Activated T-cell treated with anti-CD3 and anti-CD28 coated beads for 24 hours (primary cell): ENCODE data around the gene ASPG.

Experiments used
- DNase-seq: peaks from one replicate; pipeline ENCODE4 v3.0.0-alpha.2; 2020; ENCODE audit warnings: low read depth

ASPG gene

GRCh38 chr14:104085032-104085888 lies at the start of gene ASPG:
TSS of gene ASPG (plus strand) at chr14:104085700. CDS start at chr14:104085771, 71 bp downstream.
- DNase-seq: no peak

GRCh38 chr14:104036212-104036611 lies 49.3 kb upstream of the ASPG start:
- no peak for DNase-seq

GRCh38 chr14:104037074-104037473 lies 48.4 kb upstream of the ASPG start:
- no peak for DNase-seq

- DNase-seq: no peak
Measured at GRCh38 chr14:104037903-104038302, 47.6 kb upstream of the ASPG start.

GRCh38 chr14:104039214-104039613 lies 46.3 kb upstream of the ASPG start:
- no peak for DNase-seq

GRCh38 chr14:104040539-104040938 lies 45.0 kb upstream of the ASPG start:
- DNase-seq: no peak

- DNase-seq: no peak
Measured at GRCh38 chr14:104041430-104042104, 43.9 kb upstream of the ASPG start.

GRCh38 chr14:104044016-104044415 lies 41.5 kb upstream of the ASPG start:
- DNase-seq: no peak

GRCh38 chr14:104047761-104048160 lies 37.7 kb upstream of the ASPG start:
- no peak for DNase-seq

- DNase-seq: no peak
Measured at GRCh38 chr14:104048758-104049507, 36.6 kb upstream of the ASPG start.

GRCh38 chr14:104049576-104050240 lies 35.8 kb upstream of the ASPG start:
- no peak for DNase-seq

GRCh38 chr14:104051092-104051813 lies 34.2 kb upstream of the ASPG start:
- DNase-seq: no peak

GRCh38 chr14:104054222-104054905 lies 31.1 kb upstream of the ASPG start:
- no peak for DNase-seq

- DNase-seq: no peak
Measured at GRCh38 chr14:104062281-104062680, 23.2 kb upstream of the ASPG start.

GRCh38 chr14:104064003-104064402 lies 21.5 kb upstream of the ASPG start:
- no peak for DNase-seq

- no peak for DNase-seq
Measured at GRCh38 chr14:104066279-104066678, 19.2 kb upstream of the ASPG start.

- no peak for DNase-seq
Measured at GRCh38 chr14:104066719-104067295, 18.7 kb upstream of the ASPG start.

- DNase-seq: no peak
Measured at GRCh38 chr14:104069541-104069940, 16.0 kb upstream of the ASPG start.

GRCh38 chr14:104072586-104072985 lies 12.9 kb upstream of the ASPG start:
- no peak for DNase-seq

- DNase-seq: no peak
Measured at GRCh38 chr14:104073764-104074163, 11.7 kb upstream of the ASPG start.
